Epithelial cell of proximal tubule (primary cell): ENCODE data around the gene ARMCX5. TPM values are rescaled to one million over a fixed set of nuclear protein-coding genes. Genes with fewer than 3 reads are reported as not detected.
A peak's percentile ranks its signal among the peaks of the same experiment; 100 is the strongest.

Source experiments
- DNase-seq: peaks from one replicate; pipeline ENCODE4 v3.0.0-alpha.2; 2011; ENCODE audit warnings: low read depth
- H3K4me3 ChIP-seq: 2 replicates; pipeline ENCODE4 v1.5.1; 2011; ENCODE audit warnings: low read depth, mild to moderate bottlenecking, low read length
- CTCF ChIP-seq: conservative IDR thresholded peaks from 2 replicates; pipeline ENCODE4 v1.5.1; 2012; ENCODE audit warnings: low read depth, mild to moderate bottlenecking, low read length
- total RNA-seq: library from RNA; depleted of rRNA; stranded (reverse); fragments of >200 nt; gene quantifications from 2 replicates; pipeline ENCODE4 v1.2.3, GENCODE V29; 2015

Gene ARMCX5
- total RNA-seq, result 6.1 and 6.4 TPM in 2 replicates

DNA sequence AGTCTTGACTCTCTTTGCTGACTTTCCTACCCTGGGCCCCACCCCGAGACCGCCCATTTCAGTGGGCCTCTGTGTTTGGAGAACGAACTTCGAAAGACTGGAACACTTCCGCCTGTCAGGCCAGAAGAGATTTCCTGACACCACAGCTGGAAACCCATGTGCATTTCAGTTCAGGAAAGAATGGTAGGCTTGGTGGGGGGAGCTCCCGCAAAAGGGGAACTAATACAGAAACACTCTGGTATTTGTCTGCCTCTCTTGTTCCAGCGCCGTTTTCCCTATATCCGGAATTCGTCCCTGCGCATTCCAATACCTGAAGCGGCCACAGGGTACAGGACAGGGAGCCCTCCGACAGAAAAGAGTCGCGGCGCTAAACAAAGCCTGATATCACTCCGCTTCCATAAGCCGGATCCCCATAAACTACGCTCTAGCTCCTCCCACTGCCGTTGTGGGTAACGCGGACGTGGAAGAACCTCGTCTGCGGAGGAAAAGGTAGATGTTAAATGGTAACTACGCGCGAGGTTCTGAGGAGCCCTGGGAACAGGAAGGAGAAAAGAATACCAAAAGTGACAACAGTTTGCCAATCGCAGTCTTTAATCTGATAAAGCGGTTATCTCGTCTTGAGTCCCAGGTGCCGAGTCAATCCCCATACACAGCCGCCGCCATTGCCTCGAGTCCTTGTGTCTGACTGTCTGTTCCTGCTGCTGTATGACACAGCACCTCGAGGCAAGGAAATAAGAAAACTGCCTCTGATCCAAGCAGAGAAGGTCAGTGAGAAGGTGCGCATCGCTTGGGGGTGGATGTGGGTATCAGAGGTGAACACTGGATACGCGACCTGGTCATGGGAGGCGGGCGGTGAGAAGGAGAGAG lies at the start of gene ARMCX5:
Gene ARMCX5 (plus strand): TSS at position 432 of the 867 bp plus-strand sequence. CDS start 2,627 bp downstream, outside the sequence.
- DNase-seq, result peak; percentile 54
- no peak for TF ChIP-seq CTCF
- peak within 1 kb of the TSS; percentile 79 for H3K4me3 ChIP-seq

DNA sequence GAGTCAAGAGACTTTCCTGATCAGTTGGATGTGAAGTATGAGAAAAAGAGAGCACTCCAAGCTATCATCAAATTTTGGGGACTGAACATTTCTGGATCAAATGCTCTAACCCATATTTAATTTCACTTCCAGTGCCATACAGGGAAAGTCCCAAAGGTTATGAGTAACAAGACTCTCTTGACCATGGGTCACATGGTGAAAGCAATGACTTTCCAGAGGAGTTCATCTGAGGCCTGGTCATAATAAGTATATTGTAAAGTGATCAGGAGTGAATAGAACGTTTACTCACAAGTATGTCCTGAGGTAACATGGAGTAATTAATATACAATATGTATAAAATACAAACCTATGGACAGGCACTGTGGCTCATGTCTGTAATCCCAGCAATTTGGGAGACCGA lies 40.7 kb upstream of the ARMCX5 start:
- TF ChIP-seq CTCF, result no peak
- no peak overlapping the region for H3K4me3 ChIP-seq
- DNase-seq, result no peak

DNA sequence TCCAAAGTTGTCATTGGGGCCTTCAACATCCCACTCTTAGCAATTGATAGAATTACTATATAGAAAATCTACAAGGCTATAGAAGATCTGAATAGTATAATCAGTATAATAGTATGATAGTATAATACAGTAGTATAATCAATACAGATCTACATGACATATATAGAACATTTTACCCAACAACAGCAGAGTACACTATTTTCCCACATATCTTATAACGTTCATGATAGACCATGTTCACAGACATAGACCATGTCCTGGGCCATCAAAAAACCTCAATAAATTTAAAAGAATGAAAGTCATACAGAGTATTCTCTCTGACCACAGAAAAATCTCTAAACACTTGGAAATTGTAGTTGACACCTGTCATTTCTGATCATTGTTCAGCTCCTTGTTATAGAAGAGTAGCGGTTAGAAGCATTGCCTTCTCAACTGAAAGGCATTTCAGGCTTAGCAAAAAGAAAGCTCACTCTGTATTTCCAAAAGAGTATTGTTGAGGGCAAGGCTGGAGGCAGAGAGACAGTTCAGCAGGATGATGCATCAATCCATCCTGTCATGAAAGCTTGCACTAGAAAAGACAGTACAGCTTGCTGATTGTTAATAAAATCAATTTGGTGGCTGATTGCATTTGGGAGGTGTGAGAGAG lies 38.8 kb upstream of the ARMCX5 start:
- TF ChIP-seq CTCF, result no peak
- DNase-seq, result no peak

GRCh38 chrX:102580891-102581290 lies 18.4 kb upstream of the ARMCX5 start:
- no peak overlapping the region for H3K4me3 ChIP-seq
- no peak for DNase-seq
- TF ChIP-seq CTCF, result no peak

More for the DNA sequence above, 38.8 kb upstream of the ARMCX5 start:
- no peak overlapping the region for H3K4me3 ChIP-seq

DNA sequence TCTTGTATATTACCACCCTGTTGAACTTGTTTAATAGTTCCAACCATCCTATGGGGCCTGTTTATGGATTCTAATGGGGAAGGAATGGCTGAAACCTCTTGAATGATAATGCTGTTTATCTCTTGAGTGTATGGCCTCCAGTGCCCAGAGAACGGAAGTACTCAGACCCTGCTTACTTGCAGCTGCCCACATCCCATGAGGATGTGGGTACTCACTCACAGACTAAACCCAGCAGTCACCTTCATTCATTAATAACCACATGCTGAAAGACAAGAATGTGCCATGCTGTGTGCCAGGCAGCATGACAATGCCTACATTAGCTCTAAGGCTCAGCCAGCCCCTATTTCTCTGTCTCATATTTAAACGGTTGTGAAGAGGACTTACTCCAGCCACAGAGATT lies 5.9 kb upstream of the ARMCX5 start:
- TF ChIP-seq CTCF, result no peak
- H3K4me3 ChIP-seq, result no peak overlapping the region
- no peak for DNase-seq

DNA sequence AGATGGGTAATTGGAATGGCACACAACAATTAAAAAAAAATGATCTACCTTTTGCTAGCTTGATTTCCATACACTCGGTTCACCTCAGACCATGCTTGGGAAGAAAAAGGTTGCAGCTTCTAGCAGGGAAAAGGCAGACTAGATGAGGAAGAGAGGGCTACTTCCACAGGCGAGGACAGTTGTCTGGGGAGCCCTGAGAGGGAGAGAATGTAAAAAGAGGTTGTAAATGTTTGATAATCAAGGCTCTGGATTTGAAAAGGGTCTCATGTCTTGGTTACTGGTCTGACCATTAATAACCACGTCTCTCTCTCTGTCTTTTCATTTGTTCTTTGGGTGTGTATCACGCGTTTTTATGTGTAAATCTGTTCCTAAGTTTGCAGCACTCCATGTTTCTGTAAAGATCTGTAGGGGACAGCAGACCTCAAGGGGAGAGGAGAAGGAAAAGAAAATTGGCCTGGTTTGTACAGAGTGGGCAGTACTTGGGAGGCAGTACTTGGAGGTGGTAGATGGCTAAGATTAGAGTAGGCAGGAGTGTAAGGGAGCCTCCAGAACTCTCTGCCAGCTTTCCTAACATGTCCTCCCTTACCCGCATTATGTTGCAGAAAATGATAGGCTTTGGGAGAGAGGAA lies 750 bp downstream of the ARMCX5 start:
- DNase-seq, result no peak
- peak overlapping the region; percentile 79 for H3K4me3 ChIP-seq
- TF ChIP-seq CTCF, result no peak
